ENCODE data around the gene ITPR2.

Gene ITPR2

GRCh38 chr12:26806556-26806955 lies 26.4 kb downstream of the ITPR2 start:
- Histone ChIP-seq H3K79me1 (ENCODE audit: low read length) (no peaks in the 10 kb centered on the region), H3K79me2 (ENCODE audit: control insufficient read depth, insufficient read depth, low read length, poor library complexity) (no peaks in the 10 kb centered on the region), H4K91ac (ENCODE audit: low read depth, low read length) (no peak overlapping the region), H2BK120ac (ENCODE audit: insufficient read depth, low read length, poor library complexity) (no peak overlapping the region), H3K27me3 (ENCODE audit: insufficient read depth, low read length) (no peaks in the 10 kb centered on the region), H3K23ac (ENCODE audit: low read length) (no peak overlapping the region), H4K12ac (ENCODE audit: low read depth, low read length) (no peak overlapping the region), H2BK12ac (ENCODE audit: low read length) (no peak overlapping the region), H3K36me3 (ENCODE audit: control insufficient read depth in 1 of 2, insufficient read depth in 2 of 2, low read length in 2 of 2) (no peaks in the 10 kb centered on the region), H2BK5ac (ENCODE audit: low read depth, low read length, poor library complexity) (no peak overlapping the region), H2AFZ (ENCODE audit: insufficient read depth, low read length, poor library complexity) (no peak overlapping the region), H3K9me3 (ENCODE audit: insufficient read depth, low read depth, low read length) (no peaks in the 10 kb centered on the region), H3K4ac (ENCODE audit: low read depth, low read length) (no peak overlapping the region), H4K8ac (ENCODE audit: low read depth, low read length) (no peak overlapping the region), H3K14ac (ENCODE audit: low read length) (no peak overlapping the region), H3K4me1 (ENCODE audit: control insufficient read depth in 1 of 2, insufficient read depth in 2 of 2, low read length in 2 of 2) (peaks cover 2 to 5% of the 10 kb centered on the region in 2 experiments), H3K4me2 (ENCODE audit: low read length) (no peak overlapping the region), H3K18ac (ENCODE audit: low read length) (no peak overlapping the region), H3K4me3 (ENCODE audit: low read depth, low read length) (no peak overlapping the region), H2AK5ac (ENCODE audit: low read length) (no peak overlapping the region), H3K27ac (ENCODE audit: low read depth, low read length) (no peak overlapping the region), H3K9ac (ENCODE audit: low read length) (no peak overlapping the region)
- no CpG with 5 or more reads among the region's 5 CpGs for WGBS (ENCODE audit: extremely low coverage, insufficient coverage, insufficient read length)
- peak; percentile 94 to 97 for DNase-seq

GRCh38 chr12:26805401-26805971 lies 27.5 kb downstream of the ITPR2 start:
- H3K9me3 ChIP-seq (ENCODE audit: insufficient read depth, low read depth, low read length), result peaks cover 2% of the 10 kb centered on the region
- H4K8ac ChIP-seq (ENCODE audit: low read depth, low read length), result no peak overlapping the region
- no CpG with 5 or more reads among the region's 5 CpGs for WGBS (ENCODE audit: extremely low coverage, insufficient coverage, insufficient read length)

GRCh38 chr12:26803552-26803951 lies 29.4 kb downstream of the ITPR2 start:
- Histone ChIP-seq H3K4me3 (ENCODE audit: low read depth, low read length) (no peak overlapping the region), H3K27ac (ENCODE audit: low read depth, low read length) (no peak overlapping the region)
- no CpG with 5 or more reads among the region's 2 CpGs for WGBS (ENCODE audit: extremely low coverage, insufficient coverage, insufficient read length)

More at GRCh38 chr12:26805401-26805971, 27.5 kb downstream of the ITPR2 start:
- no peak overlapping the region for H4K91ac ChIP-seq (ENCODE audit: low read depth, low read length)
- no peak overlapping the region for H3K27ac ChIP-seq (ENCODE audit: low read depth, low read length)
- no peaks in the 10 kb centered on the region for H3K27me3 ChIP-seq (ENCODE audit: insufficient read depth, low read length)
- H3K79me2 ChIP-seq (ENCODE audit: control insufficient read depth, insufficient read depth, low read length, poor library complexity), result no peaks in the 10 kb centered on the region
- H3K14ac ChIP-seq (ENCODE audit: low read length), result no peak overlapping the region
- no peak overlapping the region for H3K9ac ChIP-seq (ENCODE audit: low read length)
- no peak overlapping the region for H3K23ac ChIP-seq (ENCODE audit: low read length)
- H3K36me3 ChIP-seq (ENCODE audit: control insufficient read depth in 1 of 2, insufficient read depth in 2 of 2, low read length in 2 of 2), result no peaks in the 10 kb centered on the region
- H2BK12ac ChIP-seq (ENCODE audit: low read length), result no peak overlapping the region
- no peak overlapping the region for H3K4me3 ChIP-seq (ENCODE audit: low read depth, low read length)
- H3K79me1 ChIP-seq (ENCODE audit: low read length), result no peaks in the 10 kb centered on the region
- H3K4me2 ChIP-seq (ENCODE audit: low read length), result no peak overlapping the region
- H2BK120ac ChIP-seq (ENCODE audit: insufficient read depth, low read length, poor library complexity), result no peak overlapping the region
- peaks cover 2 to 5% of the 10 kb centered on the region in 2 experiments for H3K4me1 ChIP-seq (ENCODE audit: control insufficient read depth in 1 of 2, insufficient read depth in 2 of 2, low read length in 2 of 2)
- H3K18ac ChIP-seq (ENCODE audit: low read length), result no peak overlapping the region
- peak in 1 of 2 donors; percentile 52 for DNase-seq
- no peak overlapping the region for H2AFZ ChIP-seq (ENCODE audit: insufficient read depth, low read length, poor library complexity)
- H2AK5ac ChIP-seq (ENCODE audit: low read length), result no peak overlapping the region
- H2BK5ac ChIP-seq (ENCODE audit: low read depth, low read length, poor library complexity), result no peak overlapping the region
- H3K4ac ChIP-seq (ENCODE audit: low read depth, low read length), result no peak overlapping the region
- H4K12ac ChIP-seq (ENCODE audit: low read depth, low read length), result no peak overlapping the region

GRCh38 chr12:26801486-26801885 lies 31.5 kb downstream of the ITPR2 start:
- Histone ChIP-seq H3K18ac (ENCODE audit: low read length) (no peak overlapping the region), H3K9ac (ENCODE audit: low read length) (no peak overlapping the region), H3K4me1 (ENCODE audit: control insufficient read depth in 1 of 2, insufficient read depth in 2 of 2, low read length in 2 of 2) (peaks cover 0 to 4% of the 10 kb centered on the region in 2 experiments), H4K8ac (ENCODE audit: low read depth, low read length) (no peak overlapping the region), H4K91ac (ENCODE audit: low read depth, low read length) (no peak overlapping the region), H2BK5ac (ENCODE audit: low read depth, low read length, poor library complexity) (no peak overlapping the region), H3K23ac (ENCODE audit: low read length) (no peak overlapping the region), H3K4ac (ENCODE audit: low read depth, low read length) (no peak overlapping the region), H2BK120ac (ENCODE audit: insufficient read depth, low read length, poor library complexity) (no peak overlapping the region), H2BK12ac (ENCODE audit: low read length) (no peak overlapping the region), H4K12ac (ENCODE audit: low read depth, low read length) (no peak overlapping the region), H2AK5ac (ENCODE audit: low read length) (no peak overlapping the region), H3K9me3 (ENCODE audit: insufficient read depth, low read depth, low read length) (peaks cover 2% of the 10 kb centered on the region), H3K79me2 (ENCODE audit: control insufficient read depth, insufficient read depth, low read length, poor library complexity) (no peaks in the 10 kb centered on the region), H3K27me3 (ENCODE audit: insufficient read depth, low read length) (no peaks in the 10 kb centered on the region), H3K36me3 (ENCODE audit: control insufficient read depth in 1 of 2, insufficient read depth in 2 of 2, low read length in 2 of 2) (no peaks in the 10 kb centered on the region), H3K4me3 (ENCODE audit: low read depth, low read length) (no peak overlapping the region), H3K14ac (ENCODE audit: low read length) (no peak overlapping the region), H3K79me1 (ENCODE audit: low read length) (no peaks in the 10 kb centered on the region), H3K4me2 (ENCODE audit: low read length) (no peak overlapping the region), H3K27ac (ENCODE audit: low read depth, low read length) (no peak overlapping the region), H2AFZ (ENCODE audit: insufficient read depth, low read length, poor library complexity) (no peak overlapping the region)
- DNase-seq, result no peak
- no CpG with 5 or more reads among the region's 1 CpG for WGBS (ENCODE audit: extremely low coverage, insufficient coverage, insufficient read length)

More at GRCh38 chr12:26803552-26803951, 29.4 kb downstream of the ITPR2 start:
- no peak overlapping the region for H3K9ac ChIP-seq (ENCODE audit: low read length)
- H3K79me2 ChIP-seq (ENCODE audit: control insufficient read depth, insufficient read depth, low read length, poor library complexity), result no peaks in the 10 kb centered on the region
- H2BK5ac ChIP-seq (ENCODE audit: low read depth, low read length, poor library complexity), result no peak overlapping the region
- H3K23ac ChIP-seq (ENCODE audit: low read length), result no peak overlapping the region
- no peaks in the 10 kb centered on the region for H3K27me3 ChIP-seq (ENCODE audit: insufficient read depth, low read length)
- no peak overlapping the region for H2BK12ac ChIP-seq (ENCODE audit: low read length)
- no peak overlapping the region for H2AFZ ChIP-seq (ENCODE audit: insufficient read depth, low read length, poor library complexity)
- no peak overlapping the region for H3K14ac ChIP-seq (ENCODE audit: low read length)
- H2BK120ac ChIP-seq (ENCODE audit: insufficient read depth, low read length, poor library complexity), result no peak overlapping the region
- H3K36me3 ChIP-seq (ENCODE audit: control insufficient read depth in 1 of 2, insufficient read depth in 2 of 2, low read length in 2 of 2), result no peaks in the 10 kb centered on the region
- H2AK5ac ChIP-seq (ENCODE audit: low read length), result no peak overlapping the region
- H3K18ac ChIP-seq (ENCODE audit: low read length), result no peak overlapping the region
- H3K4ac ChIP-seq (ENCODE audit: low read depth, low read length), result no peak overlapping the region
- H3K79me1 ChIP-seq (ENCODE audit: low read length), result no peaks in the 10 kb centered on the region
- peaks cover 2% of the 10 kb centered on the region for H3K9me3 ChIP-seq (ENCODE audit: insufficient read depth, low read depth, low read length)
- H4K91ac ChIP-seq (ENCODE audit: low read depth, low read length), result no peak overlapping the region
- H4K12ac ChIP-seq (ENCODE audit: low read depth, low read length), result no peak overlapping the region
- no peak for DNase-seq
- peaks cover 2 to 5% of the 10 kb centered on the region in 2 experiments for H3K4me1 ChIP-seq (ENCODE audit: control insufficient read depth in 1 of 2, insufficient read depth in 2 of 2, low read length in 2 of 2)
- H4K8ac ChIP-seq (ENCODE audit: low read depth, low read length), result no peak overlapping the region
- no peak overlapping the region for H3K4me2 ChIP-seq (ENCODE audit: low read length)

All from trophoblast cell (in vitro differentiated cells and primary cell).